Measurements from ENCODE around the gene KLRC1. TPM values are rescaled to one million over a fixed set of nuclear protein-coding genes. Genes with fewer than 3 reads are reported as not detected.
"Not testable (repeated sequence)": the region's sequence is repeated elsewhere in the genome, so short reads cannot be mapped to it uniquely, and the experiment has no call there.

The KLRC1 gene
- total RNA-seq, 1 donor from 2014 or later = not detected

- not testable (repeated sequence) for H3K27me3 Mint-ChIP-seq; DNase-seq (ENCODE audit: low spot score, unreplicated experiment); H3K27ac Mint-ChIP-seq; H3K36me3 Mint-ChIP-seq (ENCODE audit: insufficient read depth); H3K4me1 Mint-ChIP-seq (ENCODE audit: low read depth); H3K9me3 Mint-ChIP-seq (ENCODE audit: low read depth); H3K4me3 Mint-ChIP-seq (ENCODE audit: low read depth)
Observed at GRCh38 chr12:10420334-10420733, 32.8 kb downstream of the KLRC1 start, which contains the start of gene KLRC3. Gene KLRC3 (minus strand): TSS chr12:10420595. CDS start chr12:10420550, 45 bp downstream.

- Mint-ChIP-seq H3K9me3 (ENCODE audit: low read depth) (peaks cover 7% of the 10 kb centered on the region), H3K4me1 (ENCODE audit: low read depth) (no peaks in the 10 kb centered on the region), H3K27ac (no peak within 1 kb of the TSS), H3K27me3 (no peaks in the 10 kb centered on the region), H3K4me3 (ENCODE audit: low read depth) (no peak within 1 kb of the TSS), H3K36me3 (ENCODE audit: insufficient read depth) (no peaks in the 10 kb centered on the region)
- DNase-seq (ENCODE audit: low spot score, unreplicated experiment) = no peak
- no peak for TF ChIP-seq CTCF (IDR thresholded peaks at IDR 0.05; ENCODE audit: unreplicated experiment)
Observed at GRCh38 chr12:10409392-10409791, 43.8 kb downstream of the KLRC1 start, which contains the start of gene KLRC4. Gene KLRC4 (minus strand): TSS chr12:10409757. CDS start chr12:10409575, 182 bp downstream.

GRCh38 chr12:10408842-10409241 is 44.3 kb downstream of the KLRC1 start:
- Mint-ChIP-seq H3K36me3 (ENCODE audit: insufficient read depth) (no peaks in the 10 kb centered on the region), H3K4me3 (ENCODE audit: low read depth) (no peak overlapping the region), H3K9me3 (ENCODE audit: low read depth) (peaks cover 7% of the 10 kb centered on the region), H3K27me3 (no peaks in the 10 kb centered on the region), H3K4me1 (ENCODE audit: low read depth) (no peaks in the 10 kb centered on the region), H3K27ac (no peak overlapping the region)
- no peak for TF ChIP-seq CTCF (IDR thresholded peaks at IDR 0.05; ENCODE audit: unreplicated experiment)
- no peak for DNase-seq (ENCODE audit: low spot score, unreplicated experiment)

GRCh38 chr12:10406725-10407124 is 46.5 kb downstream of the KLRC1 start:
- H3K9me3 Mint-ChIP-seq (ENCODE audit: low read depth) = peaks cover 7% of the 10 kb centered on the region
- H3K27me3 Mint-ChIP-seq = no peaks in the 10 kb centered on the region
- H3K27ac Mint-ChIP-seq = no peak overlapping the region
- H3K36me3 Mint-ChIP-seq (ENCODE audit: insufficient read depth) = no peaks in the 10 kb centered on the region
- no peak for DNase-seq (ENCODE audit: low spot score, unreplicated experiment)
- no peak for TF ChIP-seq CTCF (IDR thresholded peaks at IDR 0.05; ENCODE audit: unreplicated experiment)
- no peaks in the 10 kb centered on the region for H3K4me1 Mint-ChIP-seq (ENCODE audit: low read depth)
- no peak overlapping the region for H3K4me3 Mint-ChIP-seq (ENCODE audit: low read depth)

- Mint-ChIP-seq H3K4me1 (ENCODE audit: low read depth) (no peaks in the 10 kb centered on the region), H3K9me3 (ENCODE audit: low read depth) (peaks cover 7% of the 10 kb centered on the region), H3K27me3 (no peaks in the 10 kb centered on the region), H3K36me3 (ENCODE audit: insufficient read depth) (no peaks in the 10 kb centered on the region), H3K27ac (no peak overlapping the region), H3K4me3 (ENCODE audit: low read depth) (no peak overlapping the region)
- no peak for TF ChIP-seq CTCF (IDR thresholded peaks at IDR 0.05; ENCODE audit: unreplicated experiment)
- no peak for DNase-seq (ENCODE audit: low spot score, unreplicated experiment)
Observed at GRCh38 chr12:10405294-10405693, 47.9 kb downstream of the KLRC1 start.

- DNase-seq (ENCODE audit: low spot score, unreplicated experiment) = no peak
- no peaks in the 10 kb centered on the region for H3K4me1 Mint-ChIP-seq (ENCODE audit: low read depth)
- no peaks in the 10 kb centered on the region for H3K36me3 Mint-ChIP-seq (ENCODE audit: insufficient read depth)
- H3K27me3 Mint-ChIP-seq = no peaks in the 10 kb centered on the region
- peaks cover 7% of the 10 kb centered on the region for H3K9me3 Mint-ChIP-seq (ENCODE audit: low read depth)
- H3K27ac Mint-ChIP-seq = no peak overlapping the region
- no peak for TF ChIP-seq CTCF (IDR thresholded peaks at IDR 0.05; ENCODE audit: unreplicated experiment)
- no peak overlapping the region for H3K4me3 Mint-ChIP-seq (ENCODE audit: low read depth)
Observed at GRCh38 chr12:10404798-10405197, 48.4 kb downstream of the KLRC1 start.

Measured in progenitor cell of endocrine pancreas (in vitro differentiated cells).